AG09319 (cell line): ENCODE results near the gene HES7.

Experiments used
- DNase-seq: peaks from one replicate; pipeline ENCODE4 v3.0.0-alpha.2; 2010; ENCODE audit warnings: low read depth; ENCODE audit errors: extremely low read depth
- CTCF ChIP-seq: IDR thresholded peaks from 2 replicates; pipeline ENCODE4 v1.5.1; 2011; ENCODE audit warnings: low read depth, mild to moderate bottlenecking, inconsistent platforms, low read length, moderate library complexity

Gene HES7

DNA sequence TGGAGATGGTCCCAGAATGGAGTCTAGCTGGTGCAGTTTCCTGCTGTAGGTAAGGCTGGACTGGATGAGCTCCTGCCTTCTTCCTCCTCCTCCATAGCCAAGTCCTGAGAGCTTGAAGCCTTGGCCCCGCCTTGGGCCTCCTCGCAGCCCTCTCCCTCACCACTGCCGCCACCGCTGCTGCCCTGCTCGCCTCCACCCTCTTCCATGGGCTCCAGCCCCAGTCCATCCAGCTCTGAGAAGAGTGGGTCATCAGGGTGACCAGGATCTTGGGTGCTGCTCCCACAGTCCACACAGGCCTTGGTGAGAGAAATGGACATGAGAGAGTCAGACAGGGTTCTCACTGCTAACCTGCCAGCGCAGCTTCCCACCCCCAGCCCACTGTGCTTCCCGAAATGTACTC is 17.1 kb upstream of the HES7 start:
- DNase-seq = no peak
- TF ChIP-seq CTCF = no peak

- TF ChIP-seq CTCF = no peak
- DNase-seq = no peak
Observed at GRCh38 chr17:8140065-8141029, 16.4 kb upstream of the HES7 start.

DNA sequence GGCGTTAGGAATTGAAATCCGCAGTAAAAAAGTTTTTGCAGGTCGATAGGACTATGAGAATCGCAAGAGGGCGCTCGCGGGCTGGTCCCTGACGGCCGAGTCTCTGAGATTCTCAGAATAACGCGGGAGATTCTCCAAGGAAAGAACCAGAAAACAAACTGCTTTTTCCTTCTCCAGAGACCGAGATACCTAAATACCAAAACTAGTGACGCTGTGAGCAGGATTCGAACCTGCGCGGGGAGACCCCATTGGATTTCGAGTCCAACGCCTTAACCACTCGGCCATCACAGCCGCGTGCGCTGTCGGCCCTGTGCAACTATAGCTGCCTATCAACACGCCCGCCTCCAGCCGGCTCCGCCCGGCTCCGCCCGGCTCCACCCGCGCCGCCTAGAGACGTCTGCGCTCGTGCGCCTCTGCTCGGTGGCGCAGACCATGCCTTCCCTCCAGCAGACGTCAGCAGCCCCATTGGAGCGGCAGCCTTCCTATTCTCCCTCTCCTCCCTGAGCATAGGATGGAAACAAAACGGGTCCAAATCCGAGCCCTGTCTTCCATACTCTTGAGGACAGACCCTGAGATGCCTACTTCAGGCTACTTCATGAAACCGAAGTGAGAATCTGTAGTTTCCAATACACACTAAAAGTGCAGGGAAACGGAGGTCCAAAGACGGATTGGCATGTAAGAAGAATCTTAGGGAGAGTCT is 14.9 kb upstream of the HES7 start:
- peak; percentile 96 for DNase-seq
- peak; percentile 82 for TF ChIP-seq CTCF

GRCh38 chr17:8138374-8138671 is 14.4 kb upstream of the HES7 start:
- no peak for DNase-seq
- TF ChIP-seq CTCF = no peak

GRCh38 chr17:8137645-8138373 is 13.9 kb upstream of the HES7 start:
- DNase-seq = no peak
- TF ChIP-seq CTCF = no peak

GRCh38 chr17:8133941-8134340 is 10.0 kb upstream of the HES7 start:
- no peak for TF ChIP-seq CTCF
- no peak for DNase-seq

DNA sequence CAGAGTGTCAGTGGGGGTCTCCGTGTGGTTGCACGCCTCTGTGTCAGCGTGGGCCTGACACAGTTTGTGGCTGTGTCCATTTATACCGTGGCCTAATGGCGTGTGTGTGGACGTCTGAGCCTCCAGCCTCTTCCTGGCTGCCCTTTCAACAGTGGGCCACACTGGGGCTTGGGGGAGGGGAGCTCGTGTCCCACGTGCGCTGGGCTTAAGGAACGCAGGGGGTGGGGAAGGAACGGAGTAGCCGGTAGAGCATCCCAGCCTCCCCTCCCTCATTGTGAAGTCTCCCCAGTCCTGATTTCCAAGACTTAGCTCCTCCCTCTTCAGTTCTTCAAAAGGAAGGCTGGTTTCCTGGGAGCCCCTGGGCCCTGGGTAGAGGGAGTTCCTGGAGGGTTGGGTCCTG is 9.5 kb upstream of the HES7 start:
- no peak for DNase-seq
- no peak for TF ChIP-seq CTCF
